GM10847 (cell line): ENCODE measurements around the gene PHLPP2.

ENCODE experiments used
- POLR2A ChIP-seq: IDR thresholded peaks from 2 replicates; pipeline ENCODE4 v1.6.1; 2011; ENCODE audit not compliant: insufficient read length; ENCODE audit errors: extremely low read depth

PHLPP2 gene

DNA sequence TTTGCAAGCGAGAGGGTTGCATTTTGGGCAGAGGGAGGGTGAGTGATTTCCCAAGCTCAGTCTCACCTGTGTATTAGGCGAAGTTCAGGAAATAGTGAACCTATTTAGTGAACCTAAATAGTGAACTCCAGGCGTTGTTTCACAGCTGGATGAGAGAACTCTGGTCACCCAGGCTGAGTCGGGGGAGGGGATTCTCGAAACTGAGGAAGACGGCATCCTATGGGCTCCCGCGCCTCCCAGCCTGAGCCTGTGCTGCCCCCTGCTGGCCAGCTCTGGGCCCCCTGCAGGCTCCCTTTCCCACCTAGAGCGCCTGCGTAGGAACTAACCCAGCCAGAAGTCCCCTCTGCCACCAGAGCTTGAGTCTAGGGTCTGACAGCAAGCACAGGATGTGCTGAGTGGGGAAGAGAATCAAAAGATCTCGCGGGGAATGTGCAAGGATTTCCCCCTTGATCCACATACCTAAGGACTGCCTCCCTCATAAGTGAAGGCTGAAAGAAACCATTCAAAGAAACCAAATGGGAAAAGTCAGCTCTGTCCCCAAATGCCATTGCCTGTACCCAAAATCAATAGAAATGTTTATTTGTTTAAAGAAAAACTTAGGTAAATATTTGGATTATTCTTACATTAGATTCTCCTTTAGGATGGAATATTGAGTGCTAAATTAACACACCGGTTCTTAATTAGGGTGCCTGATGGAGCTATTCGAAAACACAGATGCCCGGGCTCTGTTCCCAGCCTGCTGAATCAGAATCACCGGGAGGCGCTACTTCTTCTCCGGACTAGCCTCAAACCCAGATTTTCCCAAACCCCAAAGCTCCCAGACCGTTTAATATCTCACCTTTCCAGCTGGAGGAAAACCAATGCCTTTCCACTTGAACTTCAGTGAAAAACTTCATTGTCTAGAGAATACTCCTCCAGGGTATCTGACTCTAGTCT is 113.3 kb downstream of the PHLPP2 start:
- no peak for TF ChIP-seq POLR2A

DNA sequence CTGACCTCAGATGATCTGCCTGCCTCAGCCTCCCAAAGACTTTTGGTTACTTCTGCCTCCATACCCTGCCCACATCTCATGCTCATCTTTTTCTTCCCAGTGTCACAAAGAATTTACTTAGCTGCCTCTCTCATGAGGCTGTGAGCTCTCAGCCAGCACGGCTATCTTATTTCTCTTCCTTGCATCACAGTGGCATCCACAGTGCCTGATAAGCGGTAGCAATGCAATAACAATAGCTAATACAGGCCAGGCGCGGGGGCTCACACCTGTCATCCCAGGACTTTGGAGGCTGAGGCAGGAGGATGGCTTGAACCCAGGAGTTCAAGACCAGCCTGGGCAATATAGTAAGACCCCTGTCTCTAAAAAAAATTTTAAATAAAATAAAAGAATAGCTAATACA is 114.1 kb downstream of the PHLPP2 start:
- no peak for TF ChIP-seq POLR2A

DNA sequence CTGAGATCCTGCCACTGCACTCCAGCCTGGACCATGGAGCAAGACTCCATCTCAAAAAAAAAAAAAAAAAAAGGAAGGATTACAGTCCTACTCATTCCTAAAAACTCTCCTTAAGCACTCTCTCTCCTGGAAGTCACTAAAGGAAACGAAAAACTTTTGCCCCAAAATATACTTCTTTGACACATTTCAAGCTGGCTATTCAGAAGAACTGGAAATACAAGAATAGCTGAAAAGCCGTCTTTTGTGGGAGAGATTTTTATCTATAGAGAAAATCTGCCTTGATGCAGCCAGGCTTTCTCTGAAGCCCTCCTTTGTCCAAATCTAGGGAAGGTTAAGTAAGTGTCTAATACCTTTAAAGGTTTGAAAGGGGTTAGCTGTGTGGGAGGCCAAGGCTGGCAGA is 115.4 kb downstream of the PHLPP2 start:
- TF ChIP-seq POLR2A: no peak

DNA sequence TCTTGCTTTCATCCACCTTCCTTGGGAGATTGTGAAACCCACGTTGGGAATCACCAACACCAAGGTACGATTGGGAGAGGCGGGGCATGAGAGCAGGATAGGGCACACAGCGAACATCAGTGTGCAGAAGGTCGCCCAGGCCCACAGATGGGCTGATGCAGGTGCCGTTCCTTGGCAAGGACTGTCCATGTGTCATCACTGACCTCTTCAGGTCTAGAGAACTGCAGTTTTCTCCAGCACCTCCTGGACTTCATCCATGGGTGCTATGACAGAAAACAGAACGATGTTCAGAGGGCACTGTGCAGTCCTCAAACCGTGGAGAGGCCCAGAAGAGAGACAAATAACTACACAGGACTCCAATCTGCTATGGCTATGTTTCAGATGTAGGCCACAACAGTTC is 123.7 kb downstream of the PHLPP2 start:
- no peak for TF ChIP-seq POLR2A
